Measurements from ENCODE around the gene DYNLT2. TPM values are rescaled to one million over a fixed set of nuclear protein-coding genes. Genes with fewer than 3 reads are reported as not detected.
A peak's percentile ranks its signal among the peaks of the same experiment; 100 is the strongest.

The DYNLT2 gene
- polyA plus RNA-seq, 1 donor, result 7.2 TPM

DNA sequence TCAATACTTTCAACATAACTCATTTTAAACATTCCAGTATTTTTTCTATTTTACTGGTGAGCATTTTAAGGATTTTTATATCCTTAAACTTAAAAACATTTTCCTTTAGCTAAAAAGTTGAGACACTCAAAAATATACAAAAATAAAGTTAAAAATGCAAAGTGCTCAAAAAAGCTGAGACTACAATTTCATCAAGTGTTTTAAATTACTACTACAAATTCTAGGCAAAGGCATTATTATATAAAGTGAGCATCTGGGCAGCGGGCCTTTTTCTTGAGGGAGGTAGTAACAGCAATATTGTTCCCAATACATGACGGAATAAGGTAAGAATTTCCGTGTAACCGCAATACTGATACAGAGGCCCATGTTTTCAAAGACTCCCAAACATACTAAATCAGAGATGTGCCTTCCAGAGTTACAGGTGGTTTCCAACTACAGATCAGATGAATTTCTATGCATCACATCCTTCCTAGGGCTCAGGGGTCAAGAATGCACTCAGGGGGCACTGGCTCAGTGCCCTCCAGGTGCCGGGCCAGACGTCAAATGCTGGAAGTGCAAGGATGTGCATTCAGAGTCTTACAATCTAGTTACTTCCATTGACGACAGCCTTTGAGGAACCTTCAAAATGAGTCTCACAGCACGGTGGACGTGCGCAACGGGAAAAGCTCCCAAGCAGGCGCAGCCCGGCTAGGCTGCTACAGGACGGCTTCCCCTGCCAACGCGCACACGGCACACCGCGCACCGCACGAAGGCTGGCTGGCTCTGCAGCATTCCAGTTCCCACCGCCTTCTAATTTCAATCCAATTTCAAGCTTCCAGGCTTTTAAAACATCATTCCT, 28.8 kb downstream of the DYNLT2 start:
- Histone ChIP-seq H3K27me3 (ENCODE audit: control insufficient read depth, insufficient read depth, low read length) (no peaks in the 10 kb centered on the region), H3K4me1 (ENCODE audit: control insufficient read depth, insufficient read depth, low read length) (peaks cover 6% of the 10 kb centered on the region), H3K4me3 (ENCODE audit: low read length) (peak overlapping the region; percentile 80), H3K36me3 (ENCODE audit: control insufficient read depth, insufficient read depth, low read length) (peaks cover 11% of the 10 kb centered on the region), H3K9me3 (ENCODE audit: control insufficient read depth, low read depth, low read length) (no peaks in the 10 kb centered on the region), H3K27ac (ENCODE audit: low read length) (peak overlapping the region; percentile 90)
- DNase-seq, result peak; percentile 38 to 66
- WGBS (ENCODE audit: insufficient coverage, low lambda C conversion rate), result 0% methylated on average over 1 of the region's 22 CpGs

DNA sequence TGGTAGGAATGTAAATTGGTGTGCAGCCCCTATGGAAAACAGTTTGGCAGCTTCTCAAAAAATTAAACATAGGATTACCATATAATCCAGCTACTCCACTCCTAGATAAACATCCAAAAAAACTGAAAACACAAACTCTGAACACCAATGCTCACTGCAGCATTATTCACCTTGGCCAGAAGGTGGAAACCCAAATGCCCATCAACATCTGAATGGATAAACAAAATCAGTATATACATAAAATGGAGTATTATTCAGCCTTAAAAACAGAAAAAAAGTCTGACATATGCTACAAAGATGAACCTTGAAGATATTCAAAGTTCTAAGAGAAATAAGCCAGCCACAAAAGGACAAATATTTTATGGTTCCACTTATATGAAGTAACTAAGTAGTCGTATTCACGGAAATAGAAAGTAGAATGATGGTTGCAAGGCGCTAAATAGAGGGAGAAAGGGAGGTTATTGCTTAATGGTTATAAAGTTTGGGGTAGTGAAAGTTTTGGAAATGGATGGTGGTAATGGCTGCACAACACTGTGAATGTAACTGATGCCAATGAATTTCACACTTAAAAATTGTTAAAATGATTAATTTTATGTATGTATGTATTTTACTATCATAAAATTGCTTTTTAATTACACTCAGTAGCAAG, 31.0 kb downstream of the DYNLT2 start:
- Histone ChIP-seq H3K27me3 (ENCODE audit: control insufficient read depth, insufficient read depth, low read length) (no peaks in the 10 kb centered on the region), H3K9me3 (ENCODE audit: control insufficient read depth, low read depth, low read length) (no peaks in the 10 kb centered on the region), H3K27ac (ENCODE audit: low read length) (no peak overlapping the region), H3K36me3 (ENCODE audit: control insufficient read depth, insufficient read depth, low read length) (peaks cover 28% of the 10 kb centered on the region), H3K4me1 (ENCODE audit: control insufficient read depth, insufficient read depth, low read length) (peaks cover 6% of the 10 kb centered on the region), H3K4me3 (ENCODE audit: low read length) (no peak overlapping the region)
- no peak for DNase-seq
- 93% methylated on average over 3 of the region's 3 CpGs for WGBS (ENCODE audit: insufficient coverage, low lambda C conversion rate)

DNA sequence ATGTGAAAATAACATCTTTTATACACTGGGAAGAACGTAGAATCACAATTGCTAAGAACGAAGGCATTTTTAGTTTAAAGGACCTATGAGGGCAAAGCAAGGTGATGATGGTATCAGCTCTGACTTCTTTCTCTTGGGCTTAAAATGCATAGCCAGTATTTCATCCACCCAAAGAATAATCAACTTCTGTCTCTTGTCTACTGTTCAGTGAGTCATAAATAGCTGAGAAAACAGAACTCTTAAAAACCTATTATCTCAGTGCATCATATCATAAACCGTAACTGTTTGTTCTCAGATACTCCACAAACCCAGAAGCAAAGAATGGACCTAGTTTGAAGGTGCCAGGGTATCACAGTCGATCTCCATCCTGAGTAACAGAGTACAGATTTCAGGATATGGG, 32.3 kb downstream of the DYNLT2 start:
- WGBS (ENCODE audit: insufficient coverage, low lambda C conversion rate), result 100% methylated on average over 1 of the region's 4 CpGs

DNA sequence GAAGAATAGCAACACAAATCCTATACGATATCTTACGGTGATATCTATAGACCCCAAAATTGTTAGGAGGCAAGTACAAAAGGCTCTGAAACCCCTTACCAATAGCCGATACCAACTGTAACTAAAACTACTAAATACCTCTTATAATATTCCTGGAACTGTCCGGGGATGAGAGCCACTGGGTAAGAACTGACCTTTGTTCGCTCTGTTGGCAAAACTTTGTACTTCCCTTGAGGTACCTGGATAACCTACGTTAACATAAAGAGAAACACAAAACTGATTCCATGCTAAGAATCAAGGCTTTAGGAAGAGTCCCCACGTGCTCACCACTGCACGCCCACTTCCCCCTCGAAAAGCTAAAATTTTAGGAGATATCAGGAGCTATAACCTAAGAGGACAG, 36.8 kb downstream of the DYNLT2 start:
- no peaks in the 10 kb centered on the region for H3K4me1 ChIP-seq (ENCODE audit: control insufficient read depth, insufficient read depth, low read length)
- H3K4me3 ChIP-seq (ENCODE audit: low read length), result no peak overlapping the region
- H3K36me3 ChIP-seq (ENCODE audit: control insufficient read depth, insufficient read depth, low read length), result peaks cover 67% of the 10 kb centered on the region
- H3K27ac ChIP-seq (ENCODE audit: low read length), result peak overlapping the region; percentile 49
- no peaks in the 10 kb centered on the region for H3K27me3 ChIP-seq (ENCODE audit: control insufficient read depth, insufficient read depth, low read length)
- peak in 1 of 2 donors; percentile 46 for DNase-seq
- H3K9me3 ChIP-seq (ENCODE audit: control insufficient read depth, low read depth, low read length), result no peaks in the 10 kb centered on the region
- WGBS (ENCODE audit: insufficient coverage, low lambda C conversion rate), result 0% methylated on average over 1 of the region's 9 CpGs

More for the DNA sequence above, 32.3 kb downstream of the DYNLT2 start:
- no peaks in the 10 kb centered on the region for H3K9me3 ChIP-seq (ENCODE audit: control insufficient read depth, low read depth, low read length)
- no peak overlapping the region for H3K27ac ChIP-seq (ENCODE audit: low read length)
- no peak for DNase-seq
- no peaks in the 10 kb centered on the region for H3K27me3 ChIP-seq (ENCODE audit: control insufficient read depth, insufficient read depth, low read length)
- H3K36me3 ChIP-seq (ENCODE audit: control insufficient read depth, insufficient read depth, low read length), result peaks cover 39% of the 10 kb centered on the region
- peaks cover 6% of the 10 kb centered on the region for H3K4me1 ChIP-seq (ENCODE audit: control insufficient read depth, insufficient read depth, low read length)
- no peak overlapping the region for H3K4me3 ChIP-seq (ENCODE audit: low read length)

DNA sequence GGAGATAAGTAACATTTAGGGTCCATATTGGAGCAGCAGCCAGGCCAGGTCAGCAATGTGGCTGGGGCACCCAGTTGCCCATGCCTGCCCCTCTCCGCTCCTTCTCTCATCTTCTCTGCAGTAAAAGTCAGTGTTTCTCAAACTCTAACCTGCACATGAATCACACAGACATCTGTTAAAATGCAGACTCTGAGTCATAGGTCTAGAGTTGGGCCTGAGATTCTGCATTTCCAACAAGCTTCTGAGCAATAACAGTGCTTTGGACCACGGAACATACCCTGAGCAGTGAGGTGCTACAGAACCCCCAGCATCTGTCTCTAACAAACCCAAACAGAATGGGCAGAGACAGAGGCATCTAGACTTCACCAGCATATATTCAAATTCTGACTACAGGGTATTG, 37.2 kb downstream of the DYNLT2 start:
- no CpG with 5 or more reads among the region's 2 CpGs for WGBS (ENCODE audit: insufficient coverage, low lambda C conversion rate)
- H3K27me3 ChIP-seq (ENCODE audit: control insufficient read depth, insufficient read depth, low read length), result no peaks in the 10 kb centered on the region
- no peaks in the 10 kb centered on the region for H3K9me3 ChIP-seq (ENCODE audit: control insufficient read depth, low read depth, low read length)
- H3K27ac ChIP-seq (ENCODE audit: low read length), result peak overlapping the region; percentile 49
- no peak overlapping the region for H3K4me3 ChIP-seq (ENCODE audit: low read length)
- peaks cover 67% of the 10 kb centered on the region for H3K36me3 ChIP-seq (ENCODE audit: control insufficient read depth, insufficient read depth, low read length)
- DNase-seq, result no peak
- no peaks in the 10 kb centered on the region for H3K4me1 ChIP-seq (ENCODE audit: control insufficient read depth, insufficient read depth, low read length)

DNA sequence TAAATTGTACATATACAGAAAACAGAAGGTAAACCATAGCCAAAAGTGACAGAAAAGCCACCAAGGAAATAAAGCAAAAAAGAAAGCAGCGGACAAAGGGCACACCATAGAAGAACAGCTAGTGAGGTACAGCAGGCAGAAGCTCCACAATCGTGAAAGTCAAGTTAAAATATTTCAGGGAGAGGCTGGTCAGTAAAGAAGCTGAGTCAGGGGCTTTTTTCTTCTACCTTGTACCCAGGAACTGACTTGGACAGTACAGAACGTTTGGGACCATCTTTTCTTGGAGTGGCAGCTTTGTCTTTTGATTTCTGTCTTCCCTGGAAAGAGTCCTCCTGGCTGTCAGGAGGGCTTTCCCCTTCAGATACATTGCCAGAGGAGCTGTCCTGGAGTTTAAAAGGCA, 41.4 kb downstream of the DYNLT2 start:
- Histone ChIP-seq H3K9me3 (ENCODE audit: control insufficient read depth, low read depth, low read length) (no peaks in the 10 kb centered on the region), H3K4me1 (ENCODE audit: control insufficient read depth, insufficient read depth, low read length) (no peaks in the 10 kb centered on the region), H3K27ac (ENCODE audit: low read length) (no peak overlapping the region), H3K36me3 (ENCODE audit: control insufficient read depth, insufficient read depth, low read length) (peaks cover 48% of the 10 kb centered on the region), H3K4me3 (ENCODE audit: low read length) (no peak overlapping the region), H3K27me3 (ENCODE audit: control insufficient read depth, insufficient read depth, low read length) (no peaks in the 10 kb centered on the region)
- 90% methylated on average over 2 of the region's 3 CpGs for WGBS (ENCODE audit: insufficient coverage, low lambda C conversion rate)
- DNase-seq, result no peak

DNA sequence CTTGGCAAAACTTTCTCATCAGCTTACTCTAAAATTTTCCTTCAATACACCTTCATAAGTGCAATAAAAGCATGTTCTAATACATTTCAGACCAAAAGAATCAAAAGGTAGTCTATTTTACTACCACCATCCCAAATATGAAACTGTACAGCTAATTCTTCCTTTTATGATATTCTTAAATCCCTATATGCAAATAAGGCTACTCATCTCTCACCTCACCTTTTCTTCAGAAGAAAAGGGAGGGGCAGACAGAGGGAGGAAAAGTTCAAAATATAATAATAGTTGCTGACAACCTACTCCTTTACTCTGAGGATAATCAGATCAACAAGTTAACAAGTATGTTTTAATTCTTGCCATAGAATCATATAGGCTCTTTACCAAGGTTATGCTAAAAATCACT, 42.1 kb downstream of the DYNLT2 start:
- Histone ChIP-seq H3K4me1 (ENCODE audit: control insufficient read depth, insufficient read depth, low read length) (peaks cover 2% of the 10 kb centered on the region), H3K4me3 (ENCODE audit: low read length) (no peak overlapping the region), H3K9me3 (ENCODE audit: control insufficient read depth, low read depth, low read length) (no peaks in the 10 kb centered on the region), H3K36me3 (ENCODE audit: control insufficient read depth, insufficient read depth, low read length) (peaks cover 45% of the 10 kb centered on the region), H3K27ac (ENCODE audit: low read length) (no peak overlapping the region), H3K27me3 (ENCODE audit: control insufficient read depth, insufficient read depth, low read length) (no peaks in the 10 kb centered on the region)
- no peak for DNase-seq

DNA sequence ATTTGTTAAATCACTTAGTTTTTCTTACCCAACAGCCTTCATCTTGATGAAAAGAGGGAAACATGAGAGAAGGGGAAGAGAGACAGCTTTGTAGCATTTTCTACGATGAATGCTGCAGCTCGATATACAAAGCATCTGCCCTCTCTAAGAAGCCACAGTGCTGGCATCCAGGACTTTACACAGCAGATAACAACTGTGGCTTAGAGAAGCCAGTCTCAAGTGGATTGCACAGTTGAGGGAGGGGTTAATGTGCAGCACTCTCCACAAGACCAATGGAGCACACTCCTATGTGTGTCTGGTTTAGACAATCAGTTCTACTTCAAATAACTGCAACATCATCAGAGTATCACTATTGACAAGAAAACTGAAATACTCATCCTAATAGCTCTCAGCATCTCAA, 43.6 kb downstream of the DYNLT2 start:
- H3K36me3 ChIP-seq (ENCODE audit: control insufficient read depth, insufficient read depth, low read length), result peaks cover 37% of the 10 kb centered on the region
- no peak overlapping the region for H3K27ac ChIP-seq (ENCODE audit: low read length)
- no peaks in the 10 kb centered on the region for H3K9me3 ChIP-seq (ENCODE audit: control insufficient read depth, low read depth, low read length)
- H3K4me1 ChIP-seq (ENCODE audit: control insufficient read depth, insufficient read depth, low read length), result peaks cover 12% of the 10 kb centered on the region
- H3K4me3 ChIP-seq (ENCODE audit: low read length), result no peak overlapping the region
- no peak for DNase-seq
- no CpG with 5 or more reads among the region's 2 CpGs for WGBS (ENCODE audit: insufficient coverage, low lambda C conversion rate)
- H3K27me3 ChIP-seq (ENCODE audit: control insufficient read depth, insufficient read depth, low read length), result no peaks in the 10 kb centered on the region

DNA sequence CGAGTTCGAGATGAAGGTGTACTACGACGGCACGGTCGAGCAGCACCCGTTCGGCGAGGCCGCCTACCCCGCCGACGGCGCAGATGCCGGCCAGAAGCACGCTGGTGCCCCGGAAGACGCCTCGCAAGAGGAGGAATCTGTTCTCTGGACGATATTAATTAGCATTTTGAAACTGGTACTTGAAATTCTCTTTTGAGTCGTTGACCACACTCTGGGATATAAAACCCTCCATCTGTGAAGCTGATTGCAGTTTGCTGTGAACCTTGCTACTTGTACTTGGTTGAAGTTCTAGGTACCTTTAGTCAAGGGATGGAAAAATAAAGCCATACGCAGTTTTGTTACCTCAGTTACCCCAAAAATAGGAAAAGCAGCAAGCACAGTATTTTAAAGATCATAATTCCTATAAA, 48.5 kb downstream of the DYNLT2 start:
- DNase-seq, result no peak
- no CpG with 5 or more reads among the region's 22 CpGs for WGBS (ENCODE audit: insufficient coverage, low lambda C conversion rate)
- Histone ChIP-seq H3K4me1 (ENCODE audit: control insufficient read depth, insufficient read depth, low read length) (peaks cover 19% of the 10 kb centered on the region), H3K4me3 (ENCODE audit: low read length) (peak overlapping the region; percentile 92), H3K9me3 (ENCODE audit: control insufficient read depth, low read depth, low read length) (peaks cover 4% of the 10 kb centered on the region), H3K36me3 (ENCODE audit: control insufficient read depth, insufficient read depth, low read length) (peaks cover 12% of the 10 kb centered on the region), H3K27ac (ENCODE audit: low read length) (peak overlapping the region; percentile 96), H3K27me3 (ENCODE audit: control insufficient read depth, insufficient read depth, low read length) (no peaks in the 10 kb centered on the region)

DNA sequence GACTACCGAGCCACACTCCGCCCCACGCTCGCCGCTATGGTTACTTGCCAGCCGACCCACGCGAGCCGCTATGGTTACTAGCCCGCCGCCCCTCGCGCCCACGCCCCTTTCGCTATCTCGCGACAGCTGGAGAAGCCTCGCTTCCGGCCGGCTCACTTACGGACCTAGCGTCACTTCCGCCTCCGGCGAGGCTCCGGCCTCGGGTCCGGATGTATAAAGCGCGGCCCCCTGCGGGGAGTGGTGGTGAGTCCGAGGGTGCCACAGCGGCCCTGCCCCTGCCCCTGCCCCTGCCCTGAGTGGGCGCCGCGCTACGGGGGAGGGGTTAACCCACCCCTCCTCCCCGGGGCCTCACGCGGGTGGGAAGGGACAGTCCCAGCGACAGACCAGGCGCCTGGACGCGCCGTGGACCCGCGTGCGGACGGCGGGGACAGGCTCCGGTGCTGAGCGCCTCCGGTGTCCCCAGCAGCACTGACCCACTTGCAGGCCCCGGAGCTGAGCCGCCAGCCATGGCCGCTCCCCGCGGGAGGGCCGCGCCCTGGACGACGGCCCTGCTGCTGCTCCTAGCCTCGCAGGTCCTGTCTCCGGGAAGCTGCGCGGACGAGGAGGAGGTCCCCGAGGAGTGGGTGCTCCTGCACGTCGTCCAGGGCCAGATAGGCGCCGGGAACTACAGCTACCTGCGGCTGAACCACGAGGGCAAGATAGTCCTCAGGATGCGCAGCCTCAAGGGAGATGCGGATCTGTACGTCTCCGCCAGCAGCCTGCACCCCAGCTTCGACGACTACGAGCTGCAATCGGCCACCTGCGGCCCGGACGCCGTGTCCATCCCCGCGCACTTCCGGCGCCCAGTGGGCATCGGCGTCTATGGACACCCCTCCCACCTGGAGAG, 49.2 kb downstream of the DYNLT2 start, which contains the start of the genes C6orf120 and WDR27:
Gene C6orf120, plus strand, starts transcription at position 173 of the 886 bp plus-strand sequence. Its CDS starts 334 bp downstream, at position 507.
Gene WDR27, minus strand, starts transcription at position 76 of the 886 bp plus-strand sequence. CDS start 13,024 bp downstream, outside the sequence.
- WGBS (ENCODE audit: insufficient coverage, low lambda C conversion rate), result no CpG with 5 or more reads among the region's 92 CpGs
- DNase-seq, result peak; percentile 97
- H3K9me3 ChIP-seq (ENCODE audit: control insufficient read depth, low read depth, low read length), result peaks cover 4% of the 10 kb centered on the region
- peak within 1 kb of the TSS; percentile 92 for H3K4me3 ChIP-seq (ENCODE audit: low read length)
- H3K4me1 ChIP-seq (ENCODE audit: control insufficient read depth, insufficient read depth, low read length), result peaks cover 19% of the 10 kb centered on the region
- H3K27me3 ChIP-seq (ENCODE audit: control insufficient read depth, insufficient read depth, low read length), result no peaks in the 10 kb centered on the region
- H3K27ac ChIP-seq (ENCODE audit: low read length), result peak within 1 kb of the TSS; percentile 96
- H3K36me3 ChIP-seq (ENCODE audit: control insufficient read depth, insufficient read depth, low read length), result peaks cover 12% of the 10 kb centered on the region

All from large intestine (tissue), 3 donors.